ENCODE measurements around the gene PLD6.

PLD6 gene

DNA sequence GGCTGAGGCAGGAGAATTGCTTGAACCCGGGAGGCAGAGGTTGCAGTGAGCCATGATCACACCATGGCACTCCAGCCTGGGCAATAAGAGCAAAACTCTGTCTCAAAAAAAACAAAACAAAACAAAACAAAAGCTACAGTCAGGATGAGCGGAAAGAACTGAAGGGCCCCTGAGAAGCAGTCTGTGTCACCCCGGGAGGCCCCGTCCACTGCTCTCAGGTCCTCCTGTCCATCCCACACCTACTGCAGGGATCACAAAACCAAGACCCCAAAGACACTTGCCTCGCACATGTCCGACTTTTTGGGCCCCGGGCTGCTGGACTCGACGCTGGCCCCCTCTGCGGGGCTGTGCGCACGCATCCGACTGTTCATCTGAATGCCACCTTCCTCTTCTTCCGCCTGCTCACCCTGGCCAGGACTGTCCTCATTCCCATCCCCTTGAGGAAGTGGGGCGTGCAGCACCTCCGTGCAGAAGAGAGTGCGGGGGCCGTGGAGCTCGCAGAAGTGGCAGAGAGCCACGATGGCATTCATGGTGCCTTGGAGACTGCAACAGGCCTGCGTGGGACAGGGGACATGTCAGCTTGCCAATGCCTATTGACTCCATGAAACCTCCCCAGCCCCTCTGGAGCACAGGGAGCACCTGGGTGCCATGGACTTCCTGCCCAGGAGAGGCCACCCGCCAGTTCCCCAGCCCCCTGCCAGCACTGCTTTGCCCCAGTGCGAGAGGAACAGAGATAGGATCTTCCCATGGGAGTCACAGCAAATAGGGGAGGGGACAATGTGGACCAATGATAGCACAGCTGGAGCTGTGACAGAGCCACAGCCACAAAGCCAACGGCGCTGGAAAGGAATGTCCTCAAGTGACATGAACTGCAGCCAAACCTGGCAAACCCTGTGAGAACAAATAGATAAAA is 21.7 kb upstream of the PLD6 start:
- no peak for DNase-seq (ENCODE audit: low read depth)

DNA sequence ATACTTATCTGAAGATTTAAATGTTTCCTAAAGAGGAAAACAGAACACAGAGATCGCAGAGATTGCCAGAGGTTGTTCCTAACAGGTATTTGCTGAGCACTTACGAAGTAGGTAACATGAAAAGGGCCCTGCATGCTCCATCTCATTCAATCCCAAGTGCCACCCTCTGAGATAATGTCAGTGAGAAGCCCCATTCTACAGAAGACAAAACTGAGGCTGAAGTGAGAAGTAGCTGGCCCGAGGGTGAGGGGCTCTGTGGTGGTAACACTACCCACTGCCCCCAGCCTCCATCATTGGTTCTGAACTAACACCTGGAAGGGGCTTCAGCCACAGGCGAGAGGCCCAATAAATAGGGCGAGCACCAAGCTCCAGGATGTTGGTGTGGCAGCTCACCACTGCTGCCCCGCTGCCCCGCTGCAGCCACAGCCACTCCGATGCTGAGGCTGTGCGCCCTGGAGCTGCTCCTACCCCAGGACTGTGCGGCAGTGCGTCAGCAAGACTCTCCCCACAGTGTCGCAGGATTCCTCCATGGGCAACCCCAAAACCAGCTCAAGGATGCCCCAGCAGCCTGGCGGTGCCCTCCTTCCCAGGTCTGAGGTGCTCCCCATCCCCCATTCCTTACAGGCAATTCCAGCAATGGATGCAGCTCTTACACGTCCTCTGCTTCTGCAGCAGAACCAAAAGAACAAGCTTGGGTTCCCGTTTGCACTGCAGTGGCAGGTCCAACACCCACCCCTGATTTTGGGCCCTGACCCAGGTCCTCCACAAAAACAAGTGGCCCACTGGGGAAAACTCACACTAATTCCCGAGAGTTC is 20.5 kb upstream of the PLD6 start:
- DNase-seq (ENCODE audit: low read depth), result no peak

DNA sequence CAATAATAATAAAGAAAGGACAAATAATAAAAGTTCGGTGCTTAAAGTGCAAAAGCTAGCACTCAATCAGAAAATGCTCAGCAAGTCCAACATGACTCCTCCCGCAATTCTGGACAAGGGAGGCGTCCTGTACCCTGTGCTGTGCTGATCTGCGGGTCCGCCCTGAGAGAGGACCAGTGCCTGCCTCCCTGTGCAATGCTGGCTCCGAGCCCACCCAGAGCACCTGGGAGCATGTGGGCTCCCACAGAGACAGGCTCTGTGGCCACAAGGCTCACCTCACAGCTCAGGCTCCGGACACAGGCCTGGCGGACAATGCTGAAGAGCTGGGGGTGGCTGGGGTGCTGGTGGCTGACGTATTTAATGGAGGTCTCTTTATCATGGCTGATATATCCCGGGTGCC is 19.8 kb upstream of the PLD6 start:
- no peak for DNase-seq (ENCODE audit: low read depth)

DNA sequence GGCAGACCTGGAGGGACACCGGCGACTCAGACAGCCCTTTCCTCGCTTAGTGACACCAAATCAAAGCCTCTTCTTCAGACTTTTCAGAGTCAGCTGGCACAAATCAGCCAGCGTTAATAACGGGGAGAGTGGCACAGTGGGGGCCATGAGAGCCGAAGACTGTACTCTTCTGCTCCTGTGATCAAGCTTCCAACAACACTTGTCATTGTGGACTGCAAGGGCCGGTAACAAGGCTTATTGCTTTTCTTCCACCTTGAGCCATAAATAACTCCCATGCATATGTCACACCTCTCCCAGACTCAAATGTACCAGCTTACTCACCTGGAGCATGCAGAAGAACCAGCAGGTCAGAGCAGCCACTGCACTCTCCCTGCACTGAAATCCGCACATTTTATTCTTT is 18.0 kb upstream of the PLD6 start:
- DNase-seq (ENCODE audit: low read depth), result no peak

DNA sequence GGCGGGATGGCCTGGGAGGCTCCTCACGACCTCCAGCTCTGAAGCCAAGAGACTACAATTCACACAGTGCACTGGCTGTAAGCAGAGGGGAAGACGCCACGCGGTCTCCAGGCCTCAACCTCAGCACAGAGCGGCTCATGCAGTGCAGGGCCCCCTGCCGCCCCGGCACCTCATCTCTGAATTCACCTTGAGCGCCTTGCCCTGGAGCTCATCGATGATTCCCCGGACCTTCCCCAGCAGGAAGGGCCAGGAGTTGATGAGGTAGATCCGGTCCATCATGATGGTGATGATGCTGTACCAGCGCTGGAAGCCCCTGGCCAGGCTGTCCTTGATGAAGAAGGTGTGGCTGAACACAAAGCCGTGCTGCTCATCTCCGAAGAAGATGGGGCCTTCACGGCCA is 17.6 kb upstream of the PLD6 start:
- no peak for DNase-seq (ENCODE audit: low read depth)

DNA sequence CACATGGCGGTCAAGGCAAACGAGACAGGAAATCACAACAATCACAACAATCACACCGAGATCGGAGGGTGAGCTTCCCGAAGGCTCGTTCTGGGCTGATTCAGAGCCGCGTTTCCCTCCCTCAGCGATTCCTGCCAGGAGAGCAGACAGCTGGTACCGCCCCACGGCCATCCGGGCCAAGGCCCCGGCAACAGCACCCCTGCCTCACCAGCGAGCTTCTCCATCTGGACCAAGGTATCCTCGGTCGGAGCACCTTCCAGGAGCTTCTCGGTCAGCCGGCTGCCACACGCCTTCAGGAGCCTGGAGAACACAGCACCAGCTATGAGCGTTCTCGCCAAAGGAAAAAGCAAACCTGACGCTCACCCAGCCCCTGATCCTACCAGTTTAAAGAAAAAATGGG is 15.2 kb upstream of the PLD6 start:
- DNase-seq (ENCODE audit: low read depth), result no peak

DNA sequence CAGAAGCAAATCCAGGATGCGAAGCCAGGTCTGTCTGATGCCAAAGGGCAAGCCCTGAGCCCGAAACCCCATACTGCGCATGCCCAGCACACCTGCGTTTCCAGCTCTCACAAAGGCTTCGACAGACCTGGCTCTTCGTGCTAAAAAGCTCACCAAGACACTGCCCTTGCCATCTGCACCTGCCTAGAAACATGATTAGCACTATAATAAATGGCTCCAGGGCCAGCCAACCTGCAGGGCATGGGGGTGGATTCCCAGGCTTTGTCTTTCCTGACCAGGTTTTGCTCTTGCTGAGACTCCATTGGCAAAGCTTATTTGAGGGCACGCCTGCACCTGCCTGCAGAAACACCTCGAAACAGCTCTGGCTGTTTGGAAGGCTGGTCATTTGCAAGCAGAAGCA is 14.4 kb upstream of the PLD6 start:
- DNase-seq (ENCODE audit: low read depth), result no peak

DNA sequence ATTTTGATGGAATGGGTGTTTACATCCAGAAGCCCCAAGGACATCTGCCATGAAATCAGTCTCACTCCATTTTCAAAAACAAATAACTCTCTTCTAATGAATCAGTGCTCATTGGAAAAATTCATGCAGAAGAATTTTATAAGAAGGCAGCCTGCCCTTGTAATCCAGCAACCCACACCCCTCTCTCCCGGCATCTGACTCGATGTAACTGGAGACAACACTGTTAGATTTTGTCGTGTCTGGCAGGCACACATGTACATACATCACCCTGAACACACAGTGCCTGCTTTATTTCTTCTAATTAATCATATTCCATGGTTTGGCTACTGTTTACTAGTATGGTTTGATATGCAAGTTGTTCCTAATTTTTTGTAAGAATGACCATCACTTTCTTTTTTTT is 11.9 kb upstream of the PLD6 start:
- DNase-seq (ENCODE audit: low read depth), result no peak

DNA sequence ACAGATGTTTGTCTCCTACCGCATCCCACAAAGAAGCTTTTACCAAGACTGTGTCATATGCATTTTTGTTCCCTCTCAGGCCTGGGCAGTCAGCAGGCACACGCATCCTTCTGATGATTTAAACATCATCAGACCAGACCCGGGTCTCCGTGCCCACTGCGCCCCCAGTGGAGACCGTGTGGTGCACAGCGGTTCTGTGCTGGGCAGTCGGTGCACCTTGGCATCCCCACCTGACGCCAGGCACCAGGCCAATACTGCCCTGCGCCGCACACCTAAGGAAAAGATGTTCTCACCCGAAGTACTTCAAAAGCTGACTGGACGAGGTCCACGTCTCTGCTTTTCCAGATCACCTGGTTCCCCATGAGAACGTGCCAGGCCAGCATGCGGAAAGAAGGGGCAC is 10.6 kb upstream of the PLD6 start:
- DNase-seq (ENCODE audit: low read depth), result no peak

DNA sequence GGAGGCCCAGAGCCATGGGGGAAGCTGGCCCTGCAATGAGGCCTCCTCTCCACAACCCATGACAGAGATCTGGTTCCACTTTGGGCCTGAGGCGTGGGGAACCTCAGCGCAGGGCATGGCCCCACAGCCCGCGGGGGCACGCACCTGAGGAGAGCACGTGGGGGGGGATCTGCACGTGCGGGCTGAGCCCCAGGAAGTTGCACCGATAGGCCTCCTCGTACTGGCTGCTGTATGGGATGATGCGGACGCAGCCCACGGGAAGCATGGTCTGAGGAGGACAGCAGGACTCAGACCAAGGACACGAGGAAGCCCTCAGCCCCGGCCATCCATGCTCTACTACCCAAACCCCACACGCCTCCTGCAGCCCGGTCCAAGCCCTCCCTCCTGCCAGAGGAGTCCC is 10.1 kb upstream of the PLD6 start:
- DNase-seq (ENCODE audit: low read depth), result no peak

DNA sequence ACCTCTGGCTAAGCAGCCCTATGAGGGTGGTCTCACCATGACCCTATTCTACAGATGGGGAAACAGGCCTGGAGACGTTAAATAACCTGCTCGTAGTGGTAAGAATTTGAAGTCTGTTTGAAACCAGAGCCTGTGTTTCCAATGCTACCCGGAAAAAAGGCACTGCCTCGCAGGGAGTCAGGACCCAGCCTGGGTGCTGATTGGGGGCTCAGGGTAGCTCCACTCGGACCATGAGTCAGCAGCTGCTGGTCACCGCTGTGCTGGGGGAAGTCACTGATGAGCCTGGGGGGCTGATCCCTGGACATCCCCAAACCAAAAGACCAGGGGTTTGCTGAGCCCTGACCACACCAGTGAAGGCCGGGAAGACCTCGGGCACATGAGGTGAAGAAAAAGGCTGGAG is 9.4 kb upstream of the PLD6 start:
- no peak for DNase-seq (ENCODE audit: low read depth)

DNA sequence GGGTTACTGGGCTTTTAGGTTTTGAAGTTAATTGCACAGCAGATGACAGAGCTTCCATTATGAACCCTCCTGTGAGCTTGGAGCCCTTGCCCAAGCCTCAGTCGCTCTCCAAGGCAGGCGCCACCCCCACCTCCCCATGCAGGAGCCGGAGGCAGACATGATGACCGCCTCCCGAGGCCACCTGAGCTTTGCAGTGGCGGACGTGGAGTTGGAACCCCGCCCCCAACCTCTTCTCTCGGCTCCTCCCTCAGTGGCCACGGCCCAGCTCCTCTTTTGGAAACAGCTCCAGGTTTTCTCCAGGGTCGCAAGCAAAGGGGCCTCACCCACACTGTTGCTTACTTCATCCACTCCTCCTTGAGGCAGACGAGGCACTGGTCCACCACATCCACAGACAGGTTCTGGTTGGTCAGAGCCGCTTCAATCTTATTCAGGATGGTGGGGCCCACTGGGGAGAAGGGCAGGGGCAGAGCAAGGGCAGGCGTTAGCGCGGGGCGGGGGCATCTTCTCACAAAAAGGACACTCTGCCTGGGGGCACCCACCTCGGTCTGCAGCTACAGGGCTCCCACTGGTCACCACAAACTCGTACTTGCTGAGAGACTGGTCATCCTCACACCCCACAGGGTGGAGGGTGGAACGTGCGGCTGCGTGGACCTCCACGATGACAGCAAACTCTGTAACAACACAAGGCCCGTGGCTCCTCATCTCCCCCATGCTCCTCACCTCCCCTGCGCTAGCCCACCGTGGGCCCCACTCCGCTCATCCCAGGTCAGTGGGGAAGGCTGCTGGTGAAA is 8.7 kb upstream of the PLD6 start:
- no peak for DNase-seq (ENCODE audit: low read depth)

DNA sequence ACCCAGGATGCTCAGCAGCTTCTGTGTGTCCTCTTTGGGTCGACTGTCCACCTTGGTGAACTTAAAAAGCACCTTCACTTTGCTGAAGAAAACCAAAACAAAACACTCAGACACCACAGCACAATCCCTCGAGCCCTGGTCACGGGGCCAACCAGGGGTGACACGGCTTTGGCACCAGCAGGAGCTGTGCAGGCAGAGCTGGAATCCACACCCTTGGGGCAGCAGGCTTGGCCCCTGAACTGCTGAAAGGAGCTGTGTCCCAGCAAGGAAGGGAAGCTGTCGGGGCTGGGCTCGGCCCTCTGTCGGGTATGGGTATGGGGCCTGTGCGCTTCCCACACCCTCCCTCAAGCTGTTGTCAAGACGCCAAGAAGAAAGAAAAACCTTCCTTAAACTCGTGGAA is 7.6 kb upstream of the PLD6 start:
- no peak for DNase-seq (ENCODE audit: low read depth)

DNA sequence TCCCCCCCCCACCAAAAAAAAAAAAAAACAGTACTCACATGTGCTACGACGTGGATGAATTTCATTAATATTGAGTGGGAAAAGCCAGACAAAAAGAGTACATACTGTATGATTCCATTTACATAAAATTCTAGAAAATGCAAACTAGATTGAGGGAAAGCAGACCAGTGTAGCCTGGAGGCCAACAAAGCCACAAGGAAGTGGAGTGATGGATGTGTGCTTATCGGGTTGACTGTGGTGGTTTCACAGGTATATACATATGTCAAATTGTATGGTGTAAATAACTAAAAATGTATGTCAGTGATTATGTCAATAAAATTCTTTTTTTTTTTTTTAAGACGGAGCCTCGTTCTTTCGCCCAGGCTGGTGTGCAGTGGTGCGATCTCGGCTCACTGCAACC is 1.9 kb upstream of the PLD6 start:
- no peak for DNase-seq (ENCODE audit: low read depth)

DNA sequence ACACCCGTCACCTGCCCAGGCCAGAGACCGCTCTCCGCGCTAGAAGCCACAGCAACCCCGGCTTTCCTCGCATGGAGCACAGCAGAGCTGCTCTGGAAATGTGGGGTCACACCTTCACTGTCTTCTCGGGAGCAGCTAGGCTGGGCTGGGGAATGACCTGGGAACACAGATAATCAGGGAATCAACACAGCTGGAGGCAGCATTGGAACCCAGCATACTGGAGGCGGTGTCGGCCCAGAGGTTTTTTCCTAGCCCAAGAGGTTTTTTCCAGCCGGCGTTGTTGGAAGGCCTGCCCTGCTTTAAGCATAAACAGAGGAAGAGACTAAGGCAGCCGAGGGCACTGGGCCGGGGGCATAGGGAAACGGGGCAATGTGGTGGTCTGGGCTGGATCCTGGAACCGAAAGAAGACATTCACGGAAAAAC is 791 bp upstream of the PLD6 start:
- DNase-seq (ENCODE audit: low read depth), result no peak

DNA sequence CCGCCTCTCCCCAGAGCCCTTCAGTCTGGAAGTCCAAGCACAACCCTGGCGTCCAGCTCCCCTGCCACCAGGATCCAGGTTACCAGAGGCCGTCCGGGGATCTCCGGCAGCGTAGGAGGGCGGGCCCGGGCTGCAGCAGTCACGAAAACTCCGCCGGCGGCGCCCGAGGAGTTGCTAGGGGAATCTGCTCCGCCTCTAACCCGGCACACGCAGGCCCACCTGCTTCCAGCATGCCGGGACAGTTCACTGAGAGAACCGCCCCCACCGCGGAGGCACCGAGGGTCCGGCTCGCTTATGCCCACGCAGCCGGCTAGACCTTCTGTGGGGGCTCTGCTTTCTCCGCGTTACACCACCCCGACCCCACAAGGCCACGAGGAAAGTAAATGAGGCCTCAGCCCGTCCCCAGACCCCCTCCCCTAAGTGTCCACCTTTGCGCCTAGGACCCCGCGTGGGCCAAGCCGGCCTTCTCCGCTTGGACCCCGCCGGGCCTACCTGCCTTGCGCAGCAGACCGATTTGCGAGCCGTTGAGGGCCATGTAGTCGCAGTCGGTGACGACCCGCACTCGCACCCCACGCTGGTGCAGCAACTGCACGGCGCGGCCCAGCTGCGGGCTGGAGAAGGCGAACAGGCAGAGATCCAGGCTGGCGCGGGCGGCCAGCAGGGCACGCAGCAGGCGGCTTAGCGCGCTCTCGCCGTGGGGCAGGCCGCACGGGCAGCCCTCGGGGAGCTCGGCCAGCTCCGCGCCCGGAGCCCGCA is 587 bp downstream of the PLD6 start:
- DNase-seq (ENCODE audit: low read depth), result peak; percentile 55

DNA sequence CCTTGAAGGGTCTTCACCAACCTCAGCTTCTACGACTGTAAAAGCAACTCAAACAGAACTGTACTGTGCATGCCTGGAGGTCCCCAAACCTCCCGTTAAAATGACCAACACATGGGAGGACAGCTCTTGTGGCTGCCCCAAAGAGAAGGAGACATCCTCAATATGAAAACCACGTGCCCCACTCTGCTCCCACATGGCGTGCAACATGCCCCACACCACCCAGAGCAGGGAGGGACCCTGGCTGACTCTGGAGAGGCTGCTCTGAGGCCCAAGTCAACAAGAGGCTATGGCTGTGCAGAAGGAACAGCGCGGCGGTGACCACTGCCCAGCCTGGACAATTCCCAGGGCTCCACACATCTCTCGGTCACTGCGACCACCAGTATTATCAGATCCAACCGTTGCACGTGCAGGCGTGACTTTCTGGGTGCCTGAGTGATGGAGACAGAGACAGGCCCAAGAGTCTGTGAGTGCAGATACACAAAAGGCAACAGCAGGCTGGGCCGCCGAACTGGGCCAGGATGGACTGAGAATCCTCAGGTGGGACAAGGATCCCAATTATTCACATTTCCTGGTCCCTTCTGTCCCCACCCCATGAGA is 1.4 kb downstream of the PLD6 start:
- no peak for DNase-seq (ENCODE audit: low read depth)

DNA sequence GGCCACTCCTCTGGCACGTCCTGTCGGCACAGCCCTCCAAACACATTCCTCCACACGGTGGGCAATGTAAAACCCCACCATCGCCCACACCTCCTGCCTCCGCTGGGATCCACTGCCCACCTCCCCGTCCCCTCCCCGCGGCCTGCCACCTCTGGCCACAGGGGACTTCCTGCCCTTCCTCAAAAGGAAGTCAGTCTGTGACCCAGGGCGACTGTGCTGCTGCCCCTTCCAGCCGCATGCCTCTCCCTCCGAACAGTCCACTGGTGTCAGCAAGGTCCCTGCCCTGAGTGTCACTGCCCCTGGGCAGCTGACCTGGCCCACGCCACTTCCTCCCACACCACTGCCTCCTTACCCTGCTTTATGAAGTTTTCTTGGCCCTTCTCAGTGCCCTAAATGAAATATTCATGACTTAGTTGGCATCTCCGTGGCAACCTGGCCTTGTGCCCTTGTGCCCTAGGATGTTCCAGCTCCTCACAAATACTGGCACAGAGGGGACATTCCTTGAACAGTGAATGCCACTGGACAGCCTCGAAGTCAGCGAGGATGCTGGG is 2.0 kb downstream of the PLD6 start:
- no peak for DNase-seq (ENCODE audit: low read depth)

DNA sequence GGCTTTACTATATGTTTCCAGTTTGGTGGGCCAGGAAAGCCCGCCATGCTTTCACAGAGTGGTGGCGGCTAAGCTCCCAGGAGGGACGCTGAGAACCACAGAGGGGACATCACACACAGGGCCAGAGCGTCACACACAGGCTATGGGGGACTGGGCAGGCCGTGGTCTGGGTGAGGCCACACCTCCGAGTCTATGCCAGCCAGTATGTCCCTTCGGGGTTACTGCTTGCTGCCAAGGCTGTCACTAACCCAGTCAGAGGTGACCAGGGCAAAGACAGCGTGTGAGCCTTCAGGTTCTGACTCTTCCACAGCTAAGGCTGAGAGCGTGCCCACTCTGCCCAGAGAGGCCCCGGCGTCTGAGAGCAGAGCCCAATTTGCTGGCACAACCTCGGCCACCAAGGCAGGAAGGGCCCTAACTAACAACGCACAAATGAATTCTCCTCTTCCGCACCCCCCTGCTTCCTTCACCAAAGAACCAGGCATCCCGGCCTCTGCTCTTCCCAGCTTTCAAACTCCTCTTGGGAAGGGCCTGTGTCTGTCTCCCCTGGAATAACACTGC is 2.9 kb downstream of the PLD6 start:
- no peak for DNase-seq (ENCODE audit: low read depth)

DNA sequence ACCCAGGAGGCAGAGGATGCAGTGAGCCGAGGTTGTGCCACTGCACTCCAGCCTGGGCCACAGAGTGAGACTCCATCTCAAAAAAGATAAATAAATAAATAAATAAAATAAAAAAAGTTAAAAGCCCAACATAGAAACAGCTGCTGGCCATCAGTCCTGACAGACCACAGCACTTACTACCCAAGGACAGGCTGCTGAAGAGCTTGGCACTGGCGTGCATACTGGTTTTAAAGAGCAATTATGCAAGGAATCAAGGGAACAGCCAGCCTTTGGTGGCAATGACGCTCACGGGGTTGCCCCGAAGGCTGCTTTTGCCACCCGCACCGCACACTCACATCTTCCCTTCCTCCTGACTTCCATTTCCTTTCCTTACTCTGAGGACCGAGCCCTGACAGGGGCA is 4.2 kb downstream of the PLD6 start:
- DNase-seq (ENCODE audit: low read depth), result no peak

DNA sequence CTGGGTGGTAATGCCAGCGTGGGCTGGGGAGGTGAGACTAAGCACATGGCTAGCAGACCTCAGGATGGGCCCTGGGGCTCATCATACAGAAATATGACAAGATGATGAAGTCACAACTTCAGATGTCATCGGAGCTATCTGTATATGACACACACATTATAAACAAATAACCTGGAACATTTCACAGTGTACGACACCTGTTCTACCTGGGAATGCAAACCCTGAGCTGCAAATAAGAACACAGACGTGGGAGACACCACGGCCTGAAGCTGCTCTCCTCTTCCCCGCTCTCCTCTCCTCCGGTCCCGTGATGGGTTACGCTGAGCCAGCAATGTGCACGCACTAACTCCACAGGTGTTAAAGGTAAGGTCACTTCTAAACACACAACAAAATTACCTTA is 4.9 kb downstream of the PLD6 start:
- DNase-seq (ENCODE audit: low read depth), result no peak
